Measurements from ENCODE around the gene SMG6. TPM values are rescaled to one million over a fixed set of nuclear protein-coding genes. Genes with fewer than 3 reads are reported as not detected.
A peak's percentile ranks its signal among the peaks of the same experiment; 100 is the strongest.

Gene SMG6
- total and polyA plus RNA-seq, 2 of the 13 experiments (the other 11 are each of a cell fraction or from before 2014, with no cell fraction given): 4.6 to 14.6 TPM

DNA sequence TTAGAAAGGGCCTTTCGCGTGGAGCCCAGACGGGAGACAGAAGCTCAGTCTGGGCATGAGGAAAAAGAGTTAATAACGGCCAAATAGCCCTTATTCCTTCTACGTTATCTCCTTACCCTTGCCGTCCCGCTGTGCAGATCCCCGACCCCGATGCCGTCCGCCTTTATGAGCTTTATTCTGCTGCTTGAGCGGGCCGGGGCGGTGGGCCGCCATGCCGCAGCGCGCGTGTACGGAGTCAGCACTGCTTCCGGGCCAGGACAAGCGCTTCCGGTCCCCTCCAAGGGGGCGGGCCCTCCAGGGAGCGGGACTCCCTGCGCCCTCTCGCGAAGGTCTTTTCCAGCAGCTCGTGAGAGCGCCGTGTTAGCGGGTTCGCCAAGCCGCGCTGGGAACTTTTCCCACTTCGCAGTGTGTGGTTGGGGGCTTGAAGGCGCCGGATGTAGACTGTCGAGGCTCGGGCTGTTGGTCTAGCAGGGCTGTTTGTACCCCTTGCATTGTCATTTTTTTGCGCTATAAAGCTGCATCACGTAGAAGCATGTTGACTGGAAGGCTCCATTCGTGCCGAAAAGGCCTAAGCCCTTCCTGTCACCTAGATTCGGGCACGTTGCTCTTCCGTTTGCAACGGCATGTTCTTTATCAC lies 32.7 kb upstream of the SMG6 start, which contains the start of gene TSR1 (continued):
- TF ChIP-seq TRIM22 (IDR thresholded peaks at IDR 0.05) (no peak), ZNF407 (CRISPR knock-in tag; IDR thresholded peaks at IDR 0.05; ENCODE audit: not compliant biosample characterization) (peak; percentile 61), PAXIP1 (CRISPR knock-in tag; conservative IDR thresholded peaks at IDR 0.05) (no peak), ZNF225 (CRISPR knock-in tag; IDR thresholded peaks at IDR 0.05) (peak; percentile 69; the same call in 1 of the 2 replicates), HIVEP1 (CRISPR knock-in tag; IDR thresholded peaks at IDR 0.05) (peak; percentile 81), ZNF552 (CRISPR knock-in tag; IDR thresholded peaks at IDR 0.05; ENCODE audit: borderline replicate concordance) (peak; percentile 87), NCOA1 (CRISPR knock-in tag; IDR thresholded peaks at IDR 0.05) (0 out of 2 replicates have a peak, but pooled peaks have one; percentile 28), ARID3A (IDR thresholded peaks at IDR 0.05; ENCODE audit: low read depth, low read length) (no peak), MIER3 (CRISPR knock-in tag; IDR thresholded peaks at IDR 0.05; ENCODE audit: borderline replicate concordance) (peak; percentile 79; the same call in 1 of the 2 replicates)
- TF ChIP-seq, protein P1, sequence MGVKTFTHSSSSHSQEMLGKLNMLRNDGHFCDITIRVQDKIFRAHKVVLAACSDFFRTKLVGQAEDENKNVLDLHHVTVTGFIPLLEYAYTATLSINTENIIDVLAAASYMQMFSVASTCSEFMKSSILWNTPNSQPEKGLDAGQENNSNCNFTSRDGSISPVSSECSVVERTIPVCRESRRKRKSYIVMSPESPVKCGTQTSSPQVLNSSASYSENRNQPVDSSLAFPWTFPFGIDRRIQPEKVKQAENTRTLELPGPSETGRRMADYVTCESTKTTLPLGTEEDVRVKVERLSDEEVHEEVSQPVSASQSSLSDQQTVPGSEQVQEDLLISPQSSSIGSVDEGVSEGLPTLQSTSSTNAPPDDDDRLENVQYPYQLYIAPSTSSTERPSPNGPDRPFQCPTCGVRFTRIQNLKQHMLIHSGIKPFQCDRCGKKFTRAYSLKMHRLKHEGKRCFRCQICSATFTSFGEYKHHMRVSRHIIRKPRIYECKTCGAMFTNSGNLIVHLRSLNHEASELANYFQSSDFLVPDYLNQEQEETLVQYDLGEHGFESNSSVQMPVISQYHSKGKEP (CRISPR knock-in tag; IDR thresholded peaks at IDR 0.05): 0 out of 2 replicates have a peak, but pooled peaks have one; percentile 23

Data from HepG2 (cell line).